Muscle layer of colon (tissue), 2 donors: ENCODE measurements around the gene CXCR2.
"Not testable (repeated sequence)": the region's sequence is repeated elsewhere in the genome, so short reads cannot be mapped to it uniquely, and the experiment has no call there.

ENCODE experiments used
- H3K27ac ChIP-seq: one replicate; pipeline ENCODE4 v1.7.0; 2013; ENCODE audit warnings: low read depth, mild to moderate bottlenecking, low read length, moderate library complexity
- H3K27me3 ChIP-seq, 2 donors: one replicate each; pipeline ENCODE4 v1.7.0; 2013; ENCODE audit warnings: low read length in 2 of 2, mild to moderate bottlenecking in 2 of 2; ENCODE audit not compliant: insufficient read depth in 2 of 2, control insufficient read depth in 1 of 2
- H3K36me3 ChIP-seq: one replicate; pipeline ENCODE4 v1.7.0; 2013; ENCODE audit warnings: mild to moderate bottlenecking, low read length; ENCODE audit not compliant: insufficient read depth
- H3K4me1 ChIP-seq: one replicate; pipeline ENCODE4 v1.7.0; 2013; ENCODE audit warnings: mild to moderate bottlenecking, low read length; ENCODE audit not compliant: insufficient read depth
- H3K4me3 ChIP-seq, 2 donors: one replicate each; pipeline ENCODE4 v1.7.0; 2013; ENCODE audit warnings: low read length in 2 of 2, low read depth in 1 of 2, mild to moderate bottlenecking in 1 of 2, moderate library complexity in 1 of 2
- H3K9ac ChIP-seq: one replicate; pipeline ENCODE4 v1.7.0; 2013; ENCODE audit warnings: low read length
- H3K9me3 ChIP-seq: one replicate; pipeline ENCODE4 v1.7.0; 2013; ENCODE audit warnings: mild to moderate bottlenecking, low read length
- donor health status: abdominal sarcoma.
- donor health status: Adenocarcinoma of cecum.

Gene CXCR2

GRCh38 chr2:218095853-218096252 is 30.0 kb upstream of the CXCR2 start:
- H3K27me3 ChIP-seq, result no peaks in the 10 kb centered on the region
- H3K9me3 ChIP-seq, result no peaks in the 10 kb centered on the region
- no peak overlapping the region for H3K4me3 ChIP-seq
- no peak overlapping the region for H3K9ac ChIP-seq
- no peaks in the 10 kb centered on the region for H3K4me1 ChIP-seq
- no peak overlapping the region for H3K27ac ChIP-seq
- H3K36me3 ChIP-seq, result no peaks in the 10 kb centered on the region

GRCh38 chr2:218097975-218098374 is 27.9 kb upstream of the CXCR2 start:
- H3K27me3 ChIP-seq, result no peaks in the 10 kb centered on the region

GRCh38 chr2:218108834-218109233 is 17.0 kb upstream of the CXCR2 start:
- H3K27ac ChIP-seq, H3K4me3 ChIP-seq, H3K9ac ChIP-seq, H3K9me3 ChIP-seq, H3K27me3 ChIP-seq, H3K4me1 ChIP-seq, H3K36me3 ChIP-seq: not testable (repeated sequence)

More at GRCh38 chr2:218097975-218098374, 27.9 kb upstream of the CXCR2 start:
- Histone ChIP-seq H3K9ac (no peak overlapping the region), H3K36me3 (no peaks in the 10 kb centered on the region), H3K4me3 (no peak overlapping the region), H3K4me1 (no peaks in the 10 kb centered on the region), H3K9me3 (no peaks in the 10 kb centered on the region), H3K27ac (no peak overlapping the region)

GRCh38 chr2:218121789-218122188 is 4.0 kb upstream of the CXCR2 start:
- not testable (repeated sequence) for H3K4me1 ChIP-seq, H3K36me3 ChIP-seq, H3K4me3 ChIP-seq, H3K27me3 ChIP-seq, H3K27ac ChIP-seq, H3K9ac ChIP-seq, H3K9me3 ChIP-seq

- not testable (repeated sequence) for H3K4me1 ChIP-seq, H3K9me3 ChIP-seq, H3K27ac ChIP-seq, H3K4me3 ChIP-seq, H3K9ac ChIP-seq, H3K27me3 ChIP-seq, H3K36me3 ChIP-seq
These were observed 3.5 kb upstream of the CXCR2 start for GRCh38 chr2:218122286-218122685.

GRCh38 chr2:218123986-218124385 is 1.8 kb upstream of the CXCR2 start:
- H3K27ac ChIP-seq, result no peak overlapping the region
- H3K4me3 ChIP-seq, result no peak overlapping the region
- no peak overlapping the region for H3K9ac ChIP-seq
- H3K36me3 ChIP-seq, result no peaks in the 10 kb centered on the region
- no peaks in the 10 kb centered on the region for H3K27me3 ChIP-seq
- no peaks in the 10 kb centered on the region for H3K9me3 ChIP-seq
- H3K4me1 ChIP-seq, result no peaks in the 10 kb centered on the region

GRCh38 chr2:218125095-218125494 is 733 bp upstream of the CXCR2 start:
- Histone ChIP-seq H3K9ac (no peak overlapping the region), H3K27me3 (no peaks in the 10 kb centered on the region), H3K4me1 (no peaks in the 10 kb centered on the region), H3K4me3 (no peak overlapping the region), H3K27ac (no peak overlapping the region), H3K9me3 (no peaks in the 10 kb centered on the region), H3K36me3 (no peaks in the 10 kb centered on the region)

GRCh38 chr2:218127929-218128455 is 2.2 kb downstream of the CXCR2 start:
- H3K36me3 ChIP-seq, result no peaks in the 10 kb centered on the region
- H3K9me3 ChIP-seq, result no peaks in the 10 kb centered on the region
- H3K9ac ChIP-seq, result no peak overlapping the region
- no peak overlapping the region for H3K27ac ChIP-seq
- H3K4me1 ChIP-seq, result no peaks in the 10 kb centered on the region
- H3K4me3 ChIP-seq, result no peak overlapping the region
- no peaks in the 10 kb centered on the region for H3K27me3 ChIP-seq

GRCh38 chr2:218128781-218129457 is 3.1 kb downstream of the CXCR2 start:
- H3K9ac ChIP-seq, result no peak overlapping the region

GRCh38 chr2:218129458-218130135 is 3.8 kb downstream of the CXCR2 start:
- no peaks in the 10 kb centered on the region for H3K9me3 ChIP-seq
- H3K27me3 ChIP-seq, result no peaks in the 10 kb centered on the region
- H3K36me3 ChIP-seq, result no peaks in the 10 kb centered on the region
- H3K27ac ChIP-seq, result no peak overlapping the region
- H3K4me3 ChIP-seq, result no peak overlapping the region
- no peaks in the 10 kb centered on the region for H3K4me1 ChIP-seq
- no peak overlapping the region for H3K9ac ChIP-seq

More at GRCh38 chr2:218128781-218129457, 3.1 kb downstream of the CXCR2 start:
- H3K4me3 ChIP-seq, result no peak overlapping the region
- no peak overlapping the region for H3K27ac ChIP-seq
- H3K36me3 ChIP-seq, result no peaks in the 10 kb centered on the region
- H3K9me3 ChIP-seq, result no peaks in the 10 kb centered on the region
- H3K27me3 ChIP-seq, result no peaks in the 10 kb centered on the region
- no peaks in the 10 kb centered on the region for H3K4me1 ChIP-seq

GRCh38 chr2:218130377-218130776 is 4.5 kb downstream of the CXCR2 start:
- H3K4me1 ChIP-seq, result no peaks in the 10 kb centered on the region
- H3K9ac ChIP-seq, result no peak overlapping the region
- no peaks in the 10 kb centered on the region for H3K9me3 ChIP-seq
- no peaks in the 10 kb centered on the region for H3K27me3 ChIP-seq
- no peaks in the 10 kb centered on the region for H3K36me3 ChIP-seq
- H3K4me3 ChIP-seq, result no peak overlapping the region
- H3K27ac ChIP-seq, result no peak overlapping the region

- H3K36me3 ChIP-seq, result no peaks in the 10 kb centered on the region
- H3K9ac ChIP-seq, result no peak overlapping the region
- H3K4me3 ChIP-seq, result no peak overlapping the region
- H3K9me3 ChIP-seq, result no peaks in the 10 kb centered on the region
- no peaks in the 10 kb centered on the region for H3K27me3 ChIP-seq
- no peaks in the 10 kb centered on the region for H3K4me1 ChIP-seq
- H3K27ac ChIP-seq, result no peak overlapping the region
These were observed 5.0 kb downstream of the CXCR2 start for GRCh38 chr2:218130822-218131221.
